K562 (cell line): ENCODE data around the gene TCF12. TPM values are rescaled to one million over a fixed set of nuclear protein-coding genes. Genes with fewer than 3 reads are reported as not detected.

Experiments used
- ATAC-seq: fragments of 200-7000 bp; cut with Tn5 transposase; 3 replicates; pipeline ENCODE4 v1.9.1; 2020; ENCODE audit warnings: moderate library complexity
- BruUV-seq: library from RNA; stranded (reverse); fragments of 400-500 nt; replicated peaks from 2 replicates; lab custom pipeline; 2021; lab: Mats Ljungman, UMichigan
- CTCF ChIA-PET: fragments of 300-600 bp; formaldehyde crosslinking; extraction: SDS; loops from one replicate; lab custom pipeline; 2021; ENCODE audit warnings: low intra/inter-chr PET ratio; lab: Yijun Ruan, JAX
- POLR2A ChIA-PET: fragments of 300-600, 350-650 bp; sonication (Branson Sonifier 250); formaldehyde crosslinking; extraction: SDS; loops from one replicate; lab custom pipeline; 2021; ENCODE audit warnings: antibody characterized with exemption, inconsistent platforms; lab: Yijun Ruan, JAX
- DNase-seq, 4 experiments: peaks; one replicate each; pipeline versions ENCODE4 v3.0.0 to v3.0.0-alpha.2; 2011 to 2018; ENCODE audit warnings: low spot score in 3 of 4, mixed read lengths in 3 of 4; ENCODE audit errors: extremely low read depth in 1 of 4
- FAIRE-seq: peaks from 2 replicates; lab custom pipeline; 2011; peaks lifted over from hg19 to GRCh38; lab: Jason Lieb, UNC
- H2AFZ ChIP-seq: 2 replicates; pipeline ENCODE4 v1.6.0; 2011; ENCODE audit warnings: low read depth, low read length, control low read depth, inconsistent platforms
- H3K27ac ChIP-seq: fragments of 200-600 bp; 3 replicates; pipeline ENCODE4 v1.8.0; 2011; ENCODE audit warnings: low read depth, mild to moderate bottlenecking, control low read depth, inconsistent platforms, low read length, moderate library complexity, mixed read lengths; ENCODE audit errors: extremely low read depth
- H3K27me3 ChIP-seq, 2 experiments: fragments of 300-600 bp in 1 of 2; 2 replicates in 1 of 2; 3 replicates in 1 of 2; pipeline versions ENCODE4 v1.6.0 to v1.8.0; 2011; ENCODE audit warnings: inconsistent platforms in 2 of 2, low read length in 2 of 2, mild to moderate bottlenecking in 1 of 2, mixed read lengths in 1 of 2, moderate library complexity in 1 of 2; ENCODE audit not compliant: control insufficient read depth in 2 of 2, insufficient read depth in 2 of 2
- H3K36me3 ChIP-seq: fragments of 300-600 bp; 3 replicates; pipeline ENCODE4 v1.8.0; 2011; ENCODE audit warnings: mild to moderate bottlenecking, low read length, inconsistent platforms; ENCODE audit not compliant: control insufficient read depth, insufficient read depth
- H3K4me1 ChIP-seq, 2 experiments: fragments of 200-600 bp in 1 of 2; replicated peaks in 1 of 2; 2 replicates in 1 of 2; 3 replicates in 1 of 2; pipeline versions ENCODE4 v1.5.1 to v1.8.0; 2011; ENCODE audit warnings: inconsistent platforms in 2 of 2, low read length in 2 of 2, mild to moderate bottlenecking in 1 of 2, mixed read lengths in 1 of 2, moderate library complexity in 1 of 2; ENCODE audit not compliant: control insufficient read depth in 2 of 2, insufficient read depth in 2 of 2
- H3K4me2 ChIP-seq: 2 replicates; pipeline ENCODE4 v1.6.1; 2011; ENCODE audit warnings: low read length, control low read depth, inconsistent platforms, mixed read lengths; ENCODE audit not compliant: insufficient read depth
- H3K4me3 ChIP-seq: fragments of 200-600 bp; sonication (generic), shearing (Covaris generic); 2 replicates; pipeline ENCODE4 v1.5.1; 2016; ENCODE audit warnings: control low read depth, inconsistent platforms
- H3K79me2 ChIP-seq: fragments of 200-600 bp; 3 replicates; pipeline ENCODE4 v1.8.0; 2011; ENCODE audit warnings: low read length, inconsistent platforms; ENCODE audit not compliant: control insufficient read depth, insufficient read depth
- H3K9ac ChIP-seq, 2 experiments: 2 replicates each; pipeline versions ENCODE4 v1.6.0 to v1.6.1; 2011; ENCODE audit warnings: low read depth in 2 of 2, low read length in 2 of 2, control low read depth in 1 of 2, inconsistent platforms in 1 of 2, mild to moderate bottlenecking in 1 of 2, mixed read lengths in 1 of 2; ENCODE audit not compliant: insufficient read depth in 1 of 2
- H3K9me1 ChIP-seq: one replicate; pipeline ENCODE4 v1.6.0; 2011; ENCODE audit warnings: inconsistent platforms, mild to moderate bottlenecking, low read length, moderate library complexity; ENCODE audit not compliant: control insufficient read depth, insufficient read depth
- H3K9me3 ChIP-seq: replicated peaks from 2 replicates; pipeline ENCODE4 v1.5.1; 2011; ENCODE audit warnings: low read depth, low read length, inconsistent platforms; ENCODE audit not compliant: control insufficient read depth, insufficient read depth
- H4K20me1 ChIP-seq: replicated peaks from 2 replicates; pipeline ENCODE4 v1.6.1; 2011; ENCODE audit warnings: low read length, inconsistent platforms, mixed read lengths; ENCODE audit not compliant: control insufficient read depth, insufficient read depth
- BCL6 ChIP-seq: fragments of 250-450 bp; sonication (Bioruptor Pico); IDR thresholded peaks from 2 replicates; pipeline ENCODE4 v1.4.0; 2020
- E2F3 ChIP-seq: fragments of 250-450 bp; sonication (Bioruptor Pico); IDR thresholded peaks from 2 replicates; pipeline ENCODE4 v1.4.0; 2020; ENCODE audit warnings: mild to moderate bottlenecking
- ERF ChIP-seq: fragments of 450-650 bp; formaldehyde crosslinking; IDR thresholded peaks from 2 replicates; pipeline ENCODE4 v1.4.0; 2020; ENCODE audit warnings: mild to moderate bottlenecking, mixed read lengths
- HDAC8 ChIP-seq: fragments of 450-650 bp; IDR thresholded peaks from 2 replicates; pipeline ENCODE4 v1.6.1; 2016; ENCODE audit warnings: mild to moderate bottlenecking, missing genetic modification characterization, moderate library complexity, missing compliant biosample characterization
- OTX1 ChIP-seq: fragments of 450-650 bp; formaldehyde crosslinking; IDR thresholded peaks from 2 replicates; pipeline ENCODE4 v1.4.0; 2022; ENCODE audit warnings: mild to moderate bottlenecking
- RBM17 ChIP-seq: fragments of 200-400 bp; formaldehyde crosslinking; IDR thresholded peaks from 2 replicates; pipeline ENCODE4 v1.6.1; 2017; ENCODE audit warnings: low read depth, mild to moderate bottlenecking, low read length, borderline replicate concordance
- RBM25 ChIP-seq: fragments of 200-400 bp; formaldehyde crosslinking; IDR thresholded peaks from 2 replicates; pipeline ENCODE4 v1.6.1; 2018; ENCODE audit warnings: low read length, low read depth, moderate library complexity; ENCODE audit not compliant: severe bottlenecking
- ZBTB33 ChIP-seq: sonication (generic); formaldehyde crosslinking; IDR thresholded peaks from 2 replicates; pipeline ENCODE4 v1.8.1; 2023; ENCODE audit warnings: mild to moderate bottlenecking, missing genetic modification reagents
- ZKSCAN8 ChIP-seq: fragments of 200-800 bp; sonication (Bioruptor generic); IDR thresholded peaks from 2 replicates; pipeline ENCODE4 v1.6.1; 2016; ENCODE audit warnings: missing genetic modification characterization, missing compliant biosample characterization
- ZNF609 ChIP-seq: sonication (generic); formaldehyde crosslinking; IDR thresholded peaks from 2 replicates; pipeline ENCODE4 v1.8.1; 2023; ENCODE audit warnings: missing genetic modification reagents, mild to moderate bottlenecking, borderline replicate concordance
- WGBS: fragments of 100-300 bp; shearing (Covaris generic); methylation state at CpG from one replicate; pipeline ENCODE4 v1.1.6; 2016; ENCODE audit warnings: low coverage, mixed read lengths; ENCODE audit not compliant: insufficient coverage; ENCODE audit errors: missing lambda C conversion rate; 5-methylcytosine and 5-hydroxymethylcytosine counted together
- in situ Hi-C: fragments of 300-500 bp; cut with MboI; formaldehyde crosslinking; loops from 4 replicates; pipeline ENCODE4 v1.15.0; 2018; ENCODE audit warnings: inconsistent platforms, mixed read lengths
- intact Hi-C: fragments of 100-400 bp; cut with micrococcal nuclease; formaldehyde crosslinking; loops from 2 replicates; pipeline ENCODE4 v1.14.2; 2022
- polyA plus RNA-seq, 8 experiments: library from polyadenylated mRNA; depleted of rRNA in 4 of 8; stranded (reverse) in 5 of 8; unstranded in 3 of 8; fragments of >200 nt; fragmentation: Nextera tagmentation in 2 of 8; fragmentation: Illumina TruSeq in 1 of 8; extraction: Ambion mirVana in 2 of 8; extraction: Trizol in 1 of 8; gene quantifications; 2 replicates each; pipeline versions ENCODE4 v1.2.1 to v1.2.3, GENCODE V29; 2011 to 2014; ENCODE audit warnings: inconsistent platforms in 1 of 8, missing spikeins in 1 of 8
- total RNA-seq, 7 experiments: library from RNA; depleted of rRNA in 6 of 7; stranded (reverse); fragments of >200 nt in 6 of 7; fragmentation: Illumina TruSeq in 2 of 7; extraction: Trizol in 2 of 7; gene quantifications; 2 replicates each; pipeline versions ENCODE4 v1.2.1 to v1.2.3, GENCODE V29; 2011 to 2021; ENCODE audit warnings: low replicate concordance in 1 of 7
- TF ChIP-seq, protein P1 (sequence below), 3 experiments: fragments of 200-800 bp in 1 of 3; fragments of 250-450 bp in 1 of 3; fragments of 450-650 bp in 1 of 3; sonication (Bioruptor Pico) in 1 of 3; sonication (Bioruptor generic) in 1 of 3; formaldehyde crosslinking in 1 of 3; IDR thresholded peaks; 2 replicates each; pipeline versions ENCODE4 v1.6.1 to v1.8.0; 2016 to 2022; ENCODE audit warnings: mild to moderate bottlenecking in 2 of 3, missing genetic modification characterization in 2 of 3, missing compliant biosample characterization in 1 of 3, moderate library complexity in 1 of 3

TCF12 gene
- total and polyA plus RNA-seq, 9 of the 15 experiments (the other 6 are each of a cell fraction or from before 2014, with no cell fraction given) = 10.5 to 132 (median 52.9) TPM

DNA sequence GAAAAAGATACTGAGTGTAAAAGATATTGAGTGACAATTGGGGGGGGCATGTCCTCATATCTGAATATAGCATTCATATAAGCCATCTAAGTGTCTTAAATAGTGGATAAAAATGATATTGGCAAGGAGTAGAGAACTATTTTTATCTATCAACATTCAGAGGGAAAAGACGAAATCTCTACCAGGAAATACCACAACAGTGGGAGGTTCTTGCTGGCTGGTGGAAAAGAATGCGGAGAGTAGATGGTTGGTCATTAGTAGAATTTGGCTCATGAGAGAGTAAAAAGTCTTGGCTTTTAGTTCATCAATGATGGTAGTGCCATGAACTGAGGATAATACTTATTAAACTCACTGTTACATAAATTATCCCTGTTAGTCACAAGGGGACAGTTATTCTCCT is 4.8 kb upstream of the TCF12 start:
- Histone ChIP-seq H3K27me3 (no peaks in the 10 kb centered on the region), H3K9me3 (0 out of 2 replicates have a peak, but pooled peaks cover 2% of the 10 kb centered on the region), H3K9me1 (no peaks in the 10 kb centered on the region), H4K20me1 (no peaks in the 10 kb centered on the region), H3K4me1 (peaks cover 3 to 11% of the 10 kb centered on the region in 2 experiments; a peak in 4 of 5 replicates), H2AFZ (peak overlapping the region; percentile 3; the same call in 1 of the 2 replicates), H3K9ac (no peak overlapping the region), H3K27ac (no peak overlapping the region), H3K79me2 (peaks cover 11% of the 10 kb centered on the region), H3K4me2 (no peak overlapping the region), H3K4me3 (no peak overlapping the region), H3K36me3 (no peaks in the 10 kb centered on the region)
- ATAC-seq (no peak), FAIRE-seq (no peak), DNase-seq (peak in 2 of 4 experiments; percentile 17)
- WGBS = 19% methylated on average over 2 of the region's 2 CpGs
- ChIA-PET POLR2A (no interaction called here), CTCF (no interaction called here)
- intact Hi-C loops (no loop called here), in situ Hi-C loops (loop anchor here (10.0 kb wide), 1 partner anchor 391 kb away; no protein-coding TSS in a partner anchor)
- BruUV-seq = no TSS peak
- TF ChIP-seq BCL6 (CRISPR knock-in tag) (no peak), ZKSCAN8 (no peak), ERF (CRISPR knock-in tag) (no peak), E2F3 (CRISPR knock-in tag) (no peak), HDAC8 (tag) (no peak), ZBTB33 (CRISPR knock-in tag) (no peak), RBM25 (no peak), OTX1 (CRISPR knock-in tag) (no peak), ZNF609 (no peak), RBM17 (no peak)
- TF ChIP-seq, protein P1, sequence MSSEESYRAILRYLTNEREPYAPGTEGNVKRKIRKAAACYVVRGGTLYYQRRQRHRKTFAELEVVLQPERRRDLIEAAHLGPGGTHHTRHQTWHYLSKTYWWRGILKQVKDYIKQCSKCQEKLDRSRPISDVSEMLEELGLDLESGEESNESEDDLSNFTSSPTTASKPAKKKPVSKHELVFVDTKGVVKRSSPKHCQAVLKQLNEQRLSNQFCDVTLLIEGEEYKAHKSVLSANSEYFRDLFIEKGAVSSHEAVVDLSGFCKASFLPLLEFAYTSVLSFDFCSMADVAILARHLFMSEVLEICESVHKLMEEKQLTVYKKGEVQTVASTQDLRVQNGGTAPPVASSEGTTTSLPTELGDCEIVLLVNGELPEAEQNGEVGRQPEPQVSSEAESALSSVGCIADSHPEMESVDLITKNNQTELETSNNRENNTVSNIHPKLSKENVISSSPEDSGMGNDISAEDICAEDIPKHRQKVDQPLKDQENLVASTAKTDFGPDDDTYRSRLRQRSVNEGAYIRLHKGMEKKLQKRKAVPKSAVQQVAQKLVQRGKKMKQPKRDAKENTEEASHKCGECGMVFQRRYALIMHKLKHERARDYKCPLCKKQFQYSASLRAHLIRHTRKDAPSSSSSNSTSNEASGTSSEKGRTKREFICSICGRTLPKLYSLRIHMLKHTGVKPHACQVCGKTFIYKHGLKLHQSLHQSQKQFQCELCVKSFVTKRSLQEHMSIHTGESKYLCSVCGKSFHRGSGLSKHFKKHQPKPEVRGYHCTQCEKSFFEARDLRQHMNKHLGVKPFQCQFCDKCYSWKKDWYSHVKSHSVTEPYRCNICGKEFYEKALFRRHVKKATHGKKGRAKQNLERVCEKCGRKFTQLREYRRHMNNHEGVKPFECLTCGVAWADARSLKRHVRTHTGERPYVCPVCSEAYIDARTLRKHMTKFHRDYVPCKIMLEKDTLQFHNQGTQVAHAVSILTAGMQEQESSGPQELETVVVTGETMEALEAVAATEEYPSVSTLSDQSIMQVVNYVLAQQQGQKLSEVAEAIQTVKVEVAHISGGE (CRISPR knock-in tag; IDR thresholded peaks at IDR 0.05) = no peak
